Activated CD4-positive, alpha-beta T cell treated with anti-CD3 and anti-CD28 coated beads, Interleukin-2, Interleukin-6, amounts not matched to agents 100 ng/mL and 50 ng/mL, durations not matched to agents 16 hours and 8 hours (primary cell): ENCODE measurements around the gene ASPSCR1.
A peak's percentile ranks its signal among the peaks of the same experiment; 100 is the strongest.
"Not testable (repeated sequence)": the region's sequence is repeated elsewhere in the genome, so short reads cannot be mapped to it uniquely, and the experiment has no call there.

ENCODE experiments used
- DNase-seq: peaks from one replicate; pipeline ENCODE4 v3.0.0-alpha.2; 2020

The ASPSCR1 gene

GRCh38 chr17:81961521-81962498 lies 15.6 kb upstream of the ASPSCR1 start:
- no peak for DNase-seq

- DNase-seq, result no peak
Observed at GRCh38 chr17:81962499-81963441, 14.7 kb upstream of the ASPSCR1 start.

- DNase-seq, result no peak
Observed at GRCh38 chr17:81964081-81964849, 13.2 kb upstream of the ASPSCR1 start.

GRCh38 chr17:81966343-81967243 lies 10.8 kb upstream of the ASPSCR1 start:
- no peak for DNase-seq

GRCh38 chr17:81967244-81967532 lies 10.2 kb upstream of the ASPSCR1 start:
- DNase-seq, result no peak

GRCh38 chr17:81967533-81968395 lies 9.7 kb upstream of the ASPSCR1 start:
- peak; percentile 82 for DNase-seq

GRCh38 chr17:81968396-81968745 lies 9.1 kb upstream of the ASPSCR1 start:
- DNase-seq, result no peak

GRCh38 chr17:81968850-81969812 lies 8.3 kb upstream of the ASPSCR1 start:
- no peak for DNase-seq

- no peak for DNase-seq
Observed at GRCh38 chr17:81973432-81973831, 4.0 kb upstream of the ASPSCR1 start.

GRCh38 chr17:81976332-81977210 lies 858 bp upstream of the ASPSCR1 start:
- DNase-seq, result no peak

- no peak for DNase-seq
Observed at GRCh38 chr17:81978524-81979298, 1.3 kb downstream of the ASPSCR1 start.

GRCh38 chr17:81980122-81980521 lies 2.7 kb downstream of the ASPSCR1 start:
- DNase-seq, result no peak

- no peak for DNase-seq
Observed at GRCh38 chr17:81980707-81981343, 3.4 kb downstream of the ASPSCR1 start.

- DNase-seq, result not testable (repeated sequence)
Observed at GRCh38 chr17:81981511-81981910, 4.1 kb downstream of the ASPSCR1 start.

GRCh38 chr17:81983011-81983638 lies 5.7 kb downstream of the ASPSCR1 start:
- DNase-seq, result no peak

- DNase-seq, result no peak
Observed at GRCh38 chr17:81983639-81984373, 6.4 kb downstream of the ASPSCR1 start.
